Naive thymus-derived CD4-positive, alpha-beta T cell (primary cell): ENCODE data around the gene VPS9D1. TPM values are rescaled to one million over a fixed set of nuclear protein-coding genes. Genes with fewer than 3 reads are reported as not detected.
A peak's percentile ranks its signal among the peaks of the same experiment; 100 is the strongest.

Source experiments
- ATAC-seq: fragments of 150-1000 bp; cut with Tn5 transposase; 2 replicates; pipeline ENCODE4 v1.10.0; 2021; ENCODE audit warnings: mild to moderate bottlenecking, moderate library complexity
- CTCF ChIA-PET: fragments of 350-600 bp; sonication (Branson Sonifier 250); formaldehyde crosslinking; loops from one replicate; lab custom pipeline; 2021; ENCODE audit warnings: antibody characterized with exemption; lab: Charles Lee
- POLR2A ChIA-PET: fragments of 350-600 bp; sonication (Branson Sonifier 250); formaldehyde crosslinking; loops from one replicate; lab custom pipeline; 2021; ENCODE audit warnings: antibody characterized with exemption, inconsistent platforms; lab: Charles Lee
- DNase-seq, 9 donors: peaks; one replicate each; pipeline versions ENCODE4 v3.0.0 to v3.0.0-alpha.2; 2020 to 2022; ENCODE audit warnings: mixed read lengths in 1 of 9
- H3K27ac ChIP-seq: one replicate; pipeline ENCODE4 v1.7.0; 2013; ENCODE audit warnings: mild to moderate bottlenecking, low read depth, low read length, moderate library complexity
- H3K27me3 ChIP-seq, 2 donors: one replicate each; pipeline ENCODE4 v1.7.0; 2013; ENCODE audit warnings: low read length in 2 of 2, mild to moderate bottlenecking in 2 of 2, moderate library complexity in 2 of 2; ENCODE audit not compliant: control insufficient read depth in 2 of 2, insufficient read depth in 2 of 2
- H3K36me3 ChIP-seq, 3 experiments: 1 replicate in 2 of 3; 2 replicates in 1 of 3; pipeline ENCODE4 v1.7.0; 2013; ENCODE audit warnings: low read length in 3 of 3, mild to moderate bottlenecking in 3 of 3, moderate library complexity in 1 of 3; ENCODE audit not compliant: insufficient read depth in 3 of 3, control insufficient read depth in 2 of 3
- H3K4me1 ChIP-seq, 2 donors: one replicate each; pipeline ENCODE4 v1.7.0; 2013; ENCODE audit warnings: low read length in 2 of 2, mild to moderate bottlenecking in 2 of 2, moderate library complexity in 1 of 2; ENCODE audit not compliant: control insufficient read depth in 2 of 2, insufficient read depth in 2 of 2
- H3K4me3 ChIP-seq: 2 replicates; pipeline ENCODE4 v1.7.0; 2013; ENCODE audit warnings: mild to moderate bottlenecking, low read length
- H3K9me3 ChIP-seq, 3 experiments: 1 replicate in 2 of 3; 2 replicates in 1 of 3; pipeline ENCODE4 v1.7.0; 2013; ENCODE audit warnings: low read length in 3 of 3; ENCODE audit not compliant: control insufficient read depth in 2 of 3
- H3K27ac Mint-ChIP-seq, 9 donors: one replicate each; pipeline ENCODE4 v1.8.0; 2020 to 2022; ENCODE audit warnings: mixed read lengths in 9 of 9, mild to moderate bottlenecking in 8 of 9, moderate library complexity in 5 of 9, inconsistent platforms in 2 of 9
- H3K27me3 Mint-ChIP-seq, 5 donors: one replicate each; pipeline ENCODE4 v1.8.0; 2021 to 2022; ENCODE audit warnings: mixed read lengths in 5 of 5, mild to moderate bottlenecking in 1 of 5
- H3K36me3 Mint-ChIP-seq, 5 donors: one replicate each; pipeline ENCODE4 v1.8.0; 2020 to 2022; ENCODE audit warnings: mixed read lengths in 5 of 5, mild to moderate bottlenecking in 3 of 5, inconsistent platforms in 1 of 5
- H3K4me1 Mint-ChIP-seq, 7 donors: one replicate each; pipeline ENCODE4 v1.8.0; 2020 to 2022; ENCODE audit warnings: mixed read lengths in 7 of 7, mild to moderate bottlenecking in 3 of 7, inconsistent platforms in 1 of 7
- H3K4me3 Mint-ChIP-seq, 10 donors: one replicate each; pipeline ENCODE4 v1.8.0; 2020 to 2022; ENCODE audit warnings: mild to moderate bottlenecking in 10 of 10, mixed read lengths in 10 of 10, moderate library complexity in 6 of 10, inconsistent platforms in 2 of 10
- H3K9me3 Mint-ChIP-seq, 11 donors: one replicate each; pipeline ENCODE4 v1.8.0; 2020 to 2022; ENCODE audit warnings: mixed read lengths in 11 of 11, mild to moderate bottlenecking in 4 of 11, inconsistent platforms in 1 of 11, moderate library complexity in 1 of 11
- intact Hi-C, 2 donors: fragments of 100-400 bp; cut with micrococcal nuclease; formaldehyde crosslinking; loops; one replicate each; pipeline ENCODE4 v1.15.1; 2023
- polyA plus RNA-seq, 2 donors: library from polyadenylated mRNA; unstranded; fragments of 300-500 nt; fragmentation: Illumina TruSeq; gene quantifications; one replicate each; pipeline ENCODE4 v1.2.3, GENCODE V29; 2021
- total RNA-seq, 6 experiments: library from RNA in 5 of 6; stranded (reverse) in 5 of 6; gene quantifications; 1 replicate in 5 of 6; 2 replicates in 1 of 6; pipeline ENCODE4 v1.2.3 and lab custom pipeline; 2021 to 2026

The VPS9D1 gene
- total and polyA plus RNA-seq, 7 experiments from 2014 or later = 0.93 to 28.9 (median 11.9) TPM

DNA sequence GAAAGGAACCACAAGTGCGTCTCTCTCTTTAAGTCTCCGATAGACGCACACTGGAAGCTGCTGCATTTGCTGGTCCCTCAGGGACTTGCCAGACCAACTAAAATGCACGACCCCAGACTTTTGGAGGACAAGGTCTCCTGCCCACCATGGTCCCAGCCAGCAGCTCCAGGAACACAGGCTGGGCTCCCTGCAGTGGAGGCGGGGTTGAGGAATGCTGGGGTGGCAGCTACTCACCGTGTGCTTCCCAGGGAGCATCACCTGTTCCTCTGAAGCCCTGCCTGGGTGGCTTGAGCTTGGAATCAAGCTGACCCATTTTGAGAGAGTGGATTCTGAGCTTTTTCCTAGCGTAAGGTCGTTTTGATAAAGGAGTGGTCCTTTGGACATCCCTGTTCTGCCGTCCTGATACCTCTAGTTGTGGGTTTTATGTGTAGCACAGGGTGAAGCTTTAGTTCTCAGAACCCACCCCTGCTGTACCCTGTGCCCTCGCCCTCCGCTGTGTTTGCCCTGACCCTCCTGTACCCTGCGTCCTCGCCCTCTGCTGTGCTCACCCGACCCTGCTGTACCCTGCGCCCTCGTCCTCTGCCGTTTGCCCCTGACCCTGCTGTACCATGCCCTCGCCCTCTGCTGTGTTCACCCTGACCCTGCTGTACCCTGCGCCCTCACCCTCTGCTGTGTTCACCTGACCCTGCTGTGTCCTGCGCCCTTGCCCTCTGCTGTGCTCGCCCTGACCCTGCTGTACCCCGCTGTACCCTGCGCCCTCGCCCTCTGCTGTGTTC, 11.6 kb upstream of the VPS9D1 start:
- peaks cover 0 to 50% (median 29%) of the 10 kb centered on the region in 5 donors for H3K36me3 Mint-ChIP-seq
- peaks cover 29 to 97% (median 67%) of the 10 kb centered on the region in 3 experiments for H3K36me3 ChIP-seq
- H3K27me3 ChIP-seq = no peaks in the 10 kb centered on the region
- H3K9me3 ChIP-seq = no peaks in the 10 kb centered on the region
- H3K4me1 Mint-ChIP-seq = peaks cover 14 to 83% (median 49%) of the 10 kb centered on the region in 7 donors
- ChIA-PET POLR2A (interaction anchor here (0.6 to 11.0 kb wide), 5 partner anchors 7 to 75 kb away, joined by 3 to 156 read pairs (median 3); partner anchors contain the start of gene CHMP1A), CTCF (interaction anchor here (0.5 to 1.1 kb wide), 2 partner anchors 33 to 54 kb away, joined by 3 to 6 read pairs; no protein-coding TSS in a partner anchor)
- H3K27ac Mint-ChIP-seq = peak overlapping the region; percentile 29 to 89 (median 59)
- no peaks in the 10 kb centered on the region for H3K27me3 Mint-ChIP-seq
- DNase-seq (no peak), ATAC-seq (no peak)
- H3K27ac ChIP-seq = no peak overlapping the region
- no peaks in the 10 kb centered on the region for H3K9me3 Mint-ChIP-seq
- H3K4me3 ChIP-seq = no peak overlapping the region
- peaks cover 38 to 50% of the 10 kb centered on the region in 2 donors for H3K4me1 ChIP-seq
- H3K4me3 Mint-ChIP-seq = peak overlapping the region in 6 of 10 donors; percentile 6 to 52 (median 28)
- intact Hi-C loops = no loop called here

DNA sequence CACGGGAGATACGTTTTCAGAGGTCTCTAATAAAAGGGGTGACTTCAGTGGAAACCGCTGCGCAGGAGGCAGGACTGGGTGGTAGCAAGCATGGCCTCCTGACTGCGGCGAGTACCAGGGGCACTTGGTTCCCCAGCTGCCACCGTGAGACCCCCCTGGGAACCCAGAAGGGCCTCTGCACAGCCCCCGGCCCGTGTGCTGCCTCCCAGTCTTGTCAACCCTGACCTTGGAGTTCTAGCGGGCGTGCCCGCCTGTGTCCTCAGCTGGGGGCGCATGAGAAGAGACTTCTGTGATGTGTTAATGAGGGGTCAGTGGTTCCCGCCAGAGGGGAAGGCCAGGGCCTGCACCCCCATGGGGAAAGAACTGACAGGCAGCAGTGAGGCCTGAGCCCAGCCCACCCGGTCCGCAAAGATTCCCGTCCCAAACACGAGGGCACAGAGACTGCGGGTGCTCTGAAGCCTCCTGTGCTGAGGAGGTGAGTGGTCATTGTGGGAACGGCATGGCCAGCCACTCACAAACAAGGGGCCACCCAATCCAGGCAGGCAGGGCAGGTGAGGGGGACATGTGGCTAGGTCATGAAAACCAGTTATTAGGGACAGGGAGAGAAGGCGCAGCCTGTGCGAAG, 10.0 kb upstream of the VPS9D1 start:
- peaks cover 29 to 95% (median 62%) of the 10 kb centered on the region in 3 experiments for H3K36me3 ChIP-seq
- H3K9me3 ChIP-seq = no peaks in the 10 kb centered on the region
- ATAC-seq (no peak), DNase-seq (no peak)
- ChIA-PET CTCF (no interaction called here), POLR2A (no interaction called here)
- no peaks in the 10 kb centered on the region for H3K27me3 ChIP-seq
- Mint-ChIP-seq H3K27ac (peak overlapping the region in 4 of 9 donors; percentile 30 to 85 (median 52)), H3K9me3 (no peaks in the 10 kb centered on the region), H3K4me1 (peaks cover 20 to 83% (median 48%) of the 10 kb centered on the region in 7 donors), H3K36me3 (peaks cover 0 to 54% (median 28%) of the 10 kb centered on the region in 5 donors), H3K27me3 (no peaks in the 10 kb centered on the region), H3K4me3 (no peak overlapping the region)
- peak overlapping the region; percentile 31 for H3K27ac ChIP-seq
- intact Hi-C loops = no loop called here
- H3K4me1 ChIP-seq = peaks cover 44 to 52% of the 10 kb centered on the region in 2 donors
- H3K4me3 ChIP-seq = no peak overlapping the region

DNA sequence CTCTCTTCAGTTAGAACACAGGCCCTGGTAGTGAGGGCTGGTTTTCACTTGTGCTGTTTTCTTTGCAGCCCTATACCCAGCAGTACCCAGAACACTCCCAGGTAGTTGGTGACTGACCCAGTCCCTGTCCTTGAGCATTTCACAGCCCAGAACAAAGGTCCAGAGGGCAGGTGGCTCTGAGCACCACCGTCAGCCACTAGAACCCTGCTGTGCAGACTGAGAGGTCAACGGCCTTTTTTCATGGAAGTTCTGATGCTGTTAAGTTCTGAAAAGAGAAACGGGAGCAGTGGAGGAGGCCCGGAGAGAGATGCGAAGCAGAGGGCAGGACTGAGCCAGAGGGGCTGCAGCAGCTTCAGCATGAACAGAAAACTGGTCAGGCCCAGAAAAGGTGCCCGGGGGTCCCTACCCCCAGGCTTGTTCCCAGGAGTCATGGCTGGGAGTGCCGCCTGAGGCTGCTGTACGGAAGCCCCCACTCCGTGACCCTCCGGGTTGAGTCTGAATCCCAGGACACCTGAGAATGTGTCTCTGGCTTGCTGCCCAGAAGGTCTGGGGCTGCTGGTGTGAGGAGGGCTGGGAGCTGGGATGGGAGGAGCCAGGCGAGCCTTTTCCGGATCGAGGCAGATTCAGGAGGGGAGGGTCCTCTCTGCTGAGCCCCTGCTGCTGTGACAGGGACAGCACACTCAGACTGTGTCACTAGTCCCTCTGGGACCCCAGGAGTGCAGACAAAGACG, 9.3 kb upstream of the VPS9D1 start:
- CTCF ChIA-PET = no interaction called here
- Histone ChIP-seq H3K4me3 (no peak overlapping the region), H3K27ac (peak overlapping the region; percentile 31), H3K4me1 (peaks cover 49 to 57% of the 10 kb centered on the region in 2 donors), H3K36me3 (peaks cover 29 to 94% (median 58%) of the 10 kb centered on the region in 3 experiments), H3K27me3 (no peaks in the 10 kb centered on the region), H3K9me3 (no peaks in the 10 kb centered on the region)
- no peaks in the 10 kb centered on the region for H3K9me3 Mint-ChIP-seq
- ATAC-seq (no peak), DNase-seq (no peak)
- no peaks in the 10 kb centered on the region for H3K27me3 Mint-ChIP-seq
- intact Hi-C loops = loop anchor here (10.0 kb wide), 2 partner anchors 1025 to 1275 kb away; partner anchors contain the start of genes CTU2 (in 1 of the 2), RNF166 (in 1 of the 2) and ZFPM1 (in 1 of the 2)
- POLR2A ChIA-PET = interaction anchor here (1.3 to 1.5 kb wide), 2 partner anchors 9 to 13 kb away, joined by 3 to 4 read pairs; no protein-coding TSS in a partner anchor
- H3K4me1 Mint-ChIP-seq = peaks cover 20 to 78% (median 43%) of the 10 kb centered on the region in 7 donors
- peak overlapping the region in 2 of 10 donors; percentile 29 to 33 for H3K4me3 Mint-ChIP-seq
- H3K36me3 Mint-ChIP-seq = peaks cover 0 to 49% (median 24%) of the 10 kb centered on the region in 5 donors
- peak overlapping the region in 6 of 9 donors; percentile 23 to 82 (median 45) for H3K27ac Mint-ChIP-seq

DNA sequence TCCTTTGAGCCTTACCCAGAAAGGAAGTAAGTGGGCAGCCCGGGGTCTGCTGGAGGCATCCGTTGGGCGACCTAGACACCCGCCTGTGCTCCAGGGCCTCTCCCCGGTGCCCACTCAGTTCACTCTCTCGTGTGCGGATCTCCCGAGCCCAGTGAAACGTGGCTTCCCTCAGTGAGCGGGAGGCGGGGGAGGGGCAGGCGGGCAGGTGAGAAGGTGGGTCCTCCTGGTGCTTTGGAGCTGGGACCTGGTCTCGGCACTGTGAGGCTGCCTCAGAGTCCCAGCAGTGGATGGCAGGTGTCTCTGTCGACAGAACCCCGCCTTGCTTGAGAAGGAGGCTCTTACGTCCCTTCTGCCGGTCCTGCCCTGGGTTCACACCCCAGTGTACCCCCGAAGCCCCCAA, 8.6 kb upstream of the VPS9D1 start:
- Mint-ChIP-seq H3K27me3 (no peaks in the 10 kb centered on the region), H3K27ac (peak overlapping the region in 5 of 9 donors; percentile 14 to 52 (median 41)), H3K4me1 (peaks cover 20 to 78% (median 43%) of the 10 kb centered on the region in 7 donors), H3K9me3 (no peaks in the 10 kb centered on the region), H3K36me3 (peaks cover 0 to 42% (median 23%) of the 10 kb centered on the region in 5 donors), H3K4me3 (peak overlapping the region in 1 of 10 donors; percentile 33)
- H3K4me1 ChIP-seq = peaks cover 56 to 62% of the 10 kb centered on the region in 2 donors
- ATAC-seq = no peak
- H3K27ac ChIP-seq = no peak overlapping the region
- no peak for DNase-seq
- intact Hi-C loops = loop anchor here (10.0 kb wide), 2 partner anchors 1024 to 1274 kb away; partner anchors contain the start of genes CTU2 (in 1 of the 2), RNF166 (in 1 of the 2) and ZFPM1 (in 1 of the 2)
- H3K9me3 ChIP-seq = no peaks in the 10 kb centered on the region
- peaks cover 29 to 90% (median 55%) of the 10 kb centered on the region in 3 experiments for H3K36me3 ChIP-seq
- H3K27me3 ChIP-seq = no peaks in the 10 kb centered on the region
- ChIA-PET POLR2A (interaction anchor here (1.3 to 1.5 kb wide), 2 partner anchors 10 to 14 kb away, joined by 3 to 4 read pairs; no protein-coding TSS in a partner anchor), CTCF (interaction anchor here (0.6 kb wide), 1 partner anchor 29 kb away, joined by 3 read pairs; no protein-coding TSS in a partner anchor)
- no peak overlapping the region for H3K4me3 ChIP-seq

DNA sequence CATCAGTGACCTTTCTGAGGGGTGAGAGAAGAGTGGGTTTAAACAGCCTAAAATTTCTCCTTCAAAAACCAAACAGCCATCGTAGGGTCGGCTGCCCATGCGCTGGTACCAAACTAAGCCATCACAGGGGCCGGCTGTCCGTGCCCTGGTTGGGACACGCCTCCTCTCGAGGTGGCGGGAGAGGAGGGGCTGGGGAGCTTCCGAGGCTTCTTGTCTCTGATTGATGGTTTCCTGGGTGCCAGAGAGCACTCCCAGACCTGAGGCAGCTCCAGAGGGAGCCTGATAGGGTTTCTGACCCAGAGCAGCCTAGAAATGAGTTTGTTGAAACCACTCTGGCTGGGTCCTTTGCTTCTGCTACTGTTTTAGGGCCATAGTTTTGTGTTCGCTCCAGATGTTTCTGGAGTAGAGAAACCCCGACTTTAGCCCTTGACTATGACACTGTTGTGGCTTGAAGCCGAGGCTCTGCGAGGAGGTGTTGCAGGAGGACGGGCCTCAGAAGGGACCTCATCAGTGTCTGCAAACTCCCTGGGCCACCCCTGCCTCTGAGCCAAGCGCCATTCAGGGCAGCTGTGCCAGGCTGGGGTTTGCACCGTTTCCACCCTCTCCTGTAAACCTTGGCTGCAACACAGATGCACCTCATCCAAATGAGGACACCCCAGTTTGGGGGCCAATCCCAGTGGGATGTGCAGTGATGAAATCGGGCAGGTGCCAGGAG, 6.9 kb upstream of the VPS9D1 start:
- H3K9me3 Mint-ChIP-seq = no peaks in the 10 kb centered on the region
- H3K4me3 Mint-ChIP-seq = peak overlapping the region; percentile 58 to 92 (median 74)
- no peak for DNase-seq
- H3K27me3 ChIP-seq = no peaks in the 10 kb centered on the region
- H3K9me3 ChIP-seq = no peaks in the 10 kb centered on the region
- H3K27ac ChIP-seq = peak overlapping the region; percentile 40
- H3K36me3 ChIP-seq = peaks cover 19 to 85% (median 39%) of the 10 kb centered on the region in 3 experiments
- intact Hi-C loops = loop anchor here (10.0 kb wide), 2 partner anchors 1023 to 1273 kb away; partner anchors contain the start of genes CTU2 (in 1 of the 2), RNF166 (in 1 of the 2) and ZFPM1 (in 1 of the 2)
- peak overlapping the region in 8 of 9 donors; percentile 69 to 93 (median 76) for H3K27ac Mint-ChIP-seq
- ChIA-PET CTCF (no interaction called here), POLR2A (interaction anchor here (0.7 to 6.7 kb wide), 2 partner anchors 11 to 58 kb away, joined by 3 to 156 read pairs; no protein-coding TSS in a partner anchor)
- ATAC-seq = no peak
- H3K27me3 Mint-ChIP-seq = no peaks in the 10 kb centered on the region
- H3K4me1 ChIP-seq = peaks cover 57 to 59% of the 10 kb centered on the region in 2 donors
- H3K4me1 Mint-ChIP-seq = peaks cover 31 to 79% (median 50%) of the 10 kb centered on the region in 7 donors
- peaks cover 5 to 44% (median 29%) of the 10 kb centered on the region in 5 donors for H3K36me3 Mint-ChIP-seq
- H3K4me3 ChIP-seq = no peak overlapping the region
